Astrocyte of the cerebellum (primary cell): ENCODE measurements around the gene GNG10.
A peak's percentile ranks its signal among the peaks of the same experiment; 100 is the strongest.

Experiments used
- DNase-seq: peaks from one replicate; pipeline ENCODE4 v3.0.0-alpha.2; 2011; ENCODE audit warnings: low read depth
- H3K4me3 ChIP-seq: 2 replicates; pipeline ENCODE4 v1.5.1; 2011; ENCODE audit warnings: mild to moderate bottlenecking, low read depth, low read length, moderate library complexity
- in situ Hi-C: cut with HindIII; loops from 2 replicates; pipeline ENCODE4 v1.10.0; 2017; ENCODE audit warnings: low sequenced_read_pairs
- TF ChIP-seq, protein P1 (sequence below): IDR thresholded peaks from 2 replicates; pipeline ENCODE4 v1.5.1; 2012; ENCODE audit warnings: low read length, low read depth, moderate library complexity, mild to moderate bottlenecking; ENCODE audit errors: missing control alignments

Gene GNG10

DNA sequence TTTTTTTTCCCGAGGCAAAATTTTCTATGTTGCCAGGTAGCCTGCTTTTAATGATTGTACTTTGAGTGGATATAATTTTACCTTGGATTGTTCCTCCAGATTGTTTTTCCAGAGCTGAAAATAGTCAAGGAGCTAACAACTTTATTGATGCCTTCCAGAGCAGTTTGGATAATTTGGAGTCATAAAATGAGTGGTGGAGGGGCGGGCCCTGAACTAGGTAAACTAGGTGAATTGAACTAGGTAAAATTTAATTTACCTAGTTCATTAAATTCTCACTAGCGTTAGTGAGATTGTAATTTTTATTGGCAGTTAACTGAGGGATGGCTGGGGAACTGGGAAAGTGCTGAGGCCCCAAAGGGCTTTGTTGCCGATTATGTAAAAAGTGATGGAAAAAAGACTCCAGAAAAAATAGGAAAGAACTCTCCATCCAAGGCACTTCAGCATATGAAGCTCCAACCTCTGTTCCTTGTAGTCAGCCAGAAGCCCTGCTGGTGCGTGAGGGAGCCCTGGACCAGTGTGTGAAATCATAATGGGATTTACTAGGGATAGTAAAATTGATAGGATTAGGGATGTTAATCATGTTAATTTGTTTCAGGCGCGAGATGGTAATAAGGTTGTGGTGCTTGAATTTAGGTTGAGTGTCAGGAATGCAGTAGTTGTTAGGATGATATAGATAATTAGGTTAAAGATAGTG lies 28.6 kb upstream of the GNG10 start:
- TF ChIP-seq, protein P1, sequence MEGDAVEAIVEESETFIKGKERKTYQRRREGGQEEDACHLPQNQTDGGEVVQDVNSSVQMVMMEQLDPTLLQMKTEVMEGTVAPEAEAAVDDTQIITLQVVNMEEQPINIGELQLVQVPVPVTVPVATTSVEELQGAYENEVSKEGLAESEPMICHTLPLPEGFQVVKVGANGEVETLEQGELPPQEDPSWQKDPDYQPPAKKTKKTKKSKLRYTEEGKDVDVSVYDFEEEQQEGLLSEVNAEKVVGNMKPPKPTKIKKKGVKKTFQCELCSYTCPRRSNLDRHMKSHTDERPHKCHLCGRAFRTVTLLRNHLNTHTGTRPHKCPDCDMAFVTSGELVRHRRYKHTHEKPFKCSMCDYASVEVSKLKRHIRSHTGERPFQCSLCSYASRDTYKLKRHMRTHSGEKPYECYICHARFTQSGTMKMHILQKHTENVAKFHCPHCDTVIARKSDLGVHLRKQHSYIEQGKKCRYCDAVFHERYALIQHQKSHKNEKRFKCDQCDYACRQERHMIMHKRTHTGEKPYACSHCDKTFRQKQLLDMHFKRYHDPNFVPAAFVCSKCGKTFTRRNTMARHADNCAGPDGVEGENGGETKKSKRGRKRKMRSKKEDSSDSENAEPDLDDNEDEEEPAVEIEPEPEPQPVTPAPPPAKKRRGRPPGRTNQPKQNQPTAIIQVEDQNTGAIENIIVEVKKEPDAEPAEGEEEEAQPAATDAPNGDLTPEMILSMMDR = no peak
- no peak for DNase-seq
- in situ Hi-C loops = no loop called here
- H3K4me3 ChIP-seq = peak overlapping the region; percentile 94

DNA sequence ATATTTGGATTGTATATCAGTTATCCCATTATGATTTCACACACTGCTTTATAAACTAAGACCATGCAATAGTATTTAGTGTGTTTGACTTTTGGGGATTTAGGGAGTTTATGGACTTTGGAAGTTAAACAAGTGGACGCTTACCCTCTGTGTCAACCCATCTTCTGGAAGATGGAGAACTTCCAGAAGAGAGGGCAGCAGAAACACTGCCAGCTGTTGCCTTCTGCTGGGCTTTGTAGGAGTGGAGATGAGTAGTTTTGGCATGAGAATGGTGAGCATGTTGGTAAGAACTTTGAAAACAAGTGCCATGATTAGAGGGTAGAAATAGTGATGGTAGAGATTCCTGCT lies 28.0 kb upstream of the GNG10 start:
- no peak overlapping the region for H3K4me3 ChIP-seq
- TF ChIP-seq, protein P1 = no peak
- DNase-seq = no peak
- in situ Hi-C loops = no loop called here

- TF ChIP-seq, protein P1 = no peak
- no peak for DNase-seq
- H3K4me3 ChIP-seq = no peak overlapping the region
- in situ Hi-C loops = no loop called here
Measured at GRCh38 chr9:111634860-111635259, 26.5 kb upstream of the GNG10 start.

GRCh38 chr9:111637421-111637950 lies 23.9 kb upstream of the GNG10 start:
- in situ Hi-C loops = no loop called here
- DNase-seq = no peak
- H3K4me3 ChIP-seq = no peak overlapping the region
- TF ChIP-seq, protein P1 = no peak

DNA sequence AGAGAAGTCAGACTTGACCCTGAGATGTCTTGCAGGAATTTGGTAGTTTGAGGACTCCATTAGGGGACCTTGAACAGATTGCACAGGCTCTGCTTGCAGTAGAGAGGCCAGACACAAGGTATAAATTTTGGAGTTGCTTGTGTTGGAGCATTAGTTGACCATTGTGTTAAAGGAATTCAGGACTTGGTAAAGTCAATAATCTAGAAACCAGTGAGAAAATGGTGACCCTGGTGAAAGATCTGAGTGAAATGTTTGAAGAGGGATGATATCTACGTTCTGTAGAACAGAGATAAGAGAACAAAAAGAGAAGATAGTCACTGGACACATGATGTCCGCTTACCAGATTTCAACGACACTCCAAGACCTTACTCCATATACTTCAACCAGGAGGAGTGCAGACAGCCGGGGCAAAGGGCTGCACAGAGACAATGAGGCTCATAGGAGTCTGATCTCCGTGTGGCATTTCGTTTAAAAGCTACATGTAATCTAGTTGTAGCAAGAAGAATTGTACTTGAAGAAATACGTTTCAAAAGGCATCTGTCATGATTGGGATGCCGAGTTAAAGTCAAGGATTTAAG lies 17.1 kb upstream of the GNG10 start:
- no peak overlapping the region for H3K4me3 ChIP-seq
- in situ Hi-C loops = no loop called here
- TF ChIP-seq, protein P1 = no peak
- DNase-seq = no peak

GRCh38 chr9:111645806-111646205 lies 15.6 kb upstream of the GNG10 start:
- no peak for DNase-seq
- TF ChIP-seq, protein P1 = no peak
- H3K4me3 ChIP-seq = no peak overlapping the region
- in situ Hi-C loops = no loop called here
